IPS-18a (cell line): ENCODE measurements around the gene F5.
"Not testable (repeated sequence)": the region's sequence is repeated elsewhere in the genome, so short reads cannot be mapped to it uniquely, and the experiment has no call there.

Experiments
- H3K27ac ChIP-seq: one replicate; pipeline ENCODE4 v1.5.1; 2013; ENCODE audit warnings: low read length
- H3K27me3 ChIP-seq: one replicate; pipeline ENCODE4 v1.6.1; 2013; ENCODE audit warnings: mild to moderate bottlenecking, low read length; ENCODE audit not compliant: control insufficient read depth, insufficient read depth
- H3K36me3 ChIP-seq: one replicate; pipeline ENCODE4 v1.6.1; 2013; ENCODE audit warnings: low read depth, low read length; ENCODE audit not compliant: control insufficient read depth
- H3K4me1 ChIP-seq: one replicate; pipeline ENCODE4 v1.6.1; 2013; ENCODE audit warnings: low read depth, low read length; ENCODE audit not compliant: control insufficient read depth
- H3K4me3 ChIP-seq: one replicate; pipeline ENCODE4 v1.5.1; 2013; ENCODE audit warnings: low read length
- H3K9ac ChIP-seq: one replicate; pipeline ENCODE4 v1.6.1; 2013; ENCODE audit warnings: mild to moderate bottlenecking, low read length, moderate library complexity
- H3K9me3 ChIP-seq: one replicate; pipeline ENCODE4 v1.6.1; 2013; ENCODE audit warnings: low read depth, low read length; ENCODE audit not compliant: control insufficient read depth

The F5 gene

DNA sequence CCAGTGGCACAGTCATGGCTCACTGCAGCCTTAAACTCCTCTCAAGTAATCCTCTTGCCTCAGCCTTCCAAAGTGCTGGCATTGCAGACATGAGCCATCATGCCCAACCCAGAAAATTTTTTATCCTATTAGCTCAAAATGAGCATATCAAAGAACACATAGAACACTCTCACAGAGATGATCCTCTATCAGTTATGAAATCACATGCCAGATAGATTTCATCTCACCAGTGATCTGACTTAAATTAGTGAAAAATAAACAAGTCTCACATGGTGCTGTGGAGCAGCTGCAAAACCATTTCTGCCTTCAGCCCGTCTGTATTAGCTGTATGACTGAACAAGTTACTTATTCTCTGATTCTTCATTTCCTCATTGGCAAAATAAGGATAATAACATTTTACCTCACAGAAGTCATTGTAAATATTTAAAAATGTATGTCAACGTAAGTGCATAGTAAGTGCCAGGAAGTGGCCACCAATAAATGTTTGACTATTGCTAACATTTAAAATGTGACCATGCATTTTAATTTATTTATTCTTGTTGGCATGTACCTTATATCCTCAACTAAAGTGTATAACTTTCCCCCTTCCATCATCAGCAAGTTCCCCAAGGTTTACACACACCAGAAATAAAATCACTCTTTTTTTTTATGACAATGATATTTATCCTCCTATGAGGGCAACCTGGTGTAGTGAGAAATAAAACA, 71.6 kb downstream of the F5 start:
- H3K9me3 ChIP-seq: no peaks in the 10 kb centered on the region
- no peaks in the 10 kb centered on the region for H3K36me3 ChIP-seq
- no peak overlapping the region for H3K9ac ChIP-seq
- no peaks in the 10 kb centered on the region for H3K4me1 ChIP-seq
- H3K4me3 ChIP-seq: no peak overlapping the region
- H3K27me3 ChIP-seq: no peaks in the 10 kb centered on the region
- H3K27ac ChIP-seq: no peak overlapping the region

DNA sequence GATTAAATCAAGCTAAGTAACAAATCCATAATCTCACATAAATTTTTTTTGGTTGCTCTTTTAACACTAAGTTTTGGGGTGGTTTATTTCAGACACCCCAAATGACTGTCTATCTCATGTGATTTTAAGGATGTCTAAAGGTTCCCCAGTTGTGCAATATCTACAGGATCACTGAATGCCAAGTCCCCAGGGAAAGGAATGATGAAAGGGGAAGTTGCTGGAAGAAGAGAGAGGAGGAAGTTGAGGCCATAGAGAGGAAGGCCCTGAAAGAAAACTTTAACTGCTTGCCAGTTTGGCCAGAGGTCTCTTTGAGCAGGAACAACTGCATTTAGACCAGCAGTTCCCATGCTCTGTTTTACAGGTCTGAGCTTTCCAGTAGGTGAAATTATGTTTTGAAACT, 73.1 kb downstream of the F5 start:
- Histone ChIP-seq H3K36me3 (no peaks in the 10 kb centered on the region), H3K27me3 (no peaks in the 10 kb centered on the region), H3K9me3 (no peaks in the 10 kb centered on the region), H3K4me1 (no peaks in the 10 kb centered on the region), H3K4me3 (no peak overlapping the region), H3K27ac (no peak overlapping the region), H3K9ac (no peak overlapping the region)

DNA sequence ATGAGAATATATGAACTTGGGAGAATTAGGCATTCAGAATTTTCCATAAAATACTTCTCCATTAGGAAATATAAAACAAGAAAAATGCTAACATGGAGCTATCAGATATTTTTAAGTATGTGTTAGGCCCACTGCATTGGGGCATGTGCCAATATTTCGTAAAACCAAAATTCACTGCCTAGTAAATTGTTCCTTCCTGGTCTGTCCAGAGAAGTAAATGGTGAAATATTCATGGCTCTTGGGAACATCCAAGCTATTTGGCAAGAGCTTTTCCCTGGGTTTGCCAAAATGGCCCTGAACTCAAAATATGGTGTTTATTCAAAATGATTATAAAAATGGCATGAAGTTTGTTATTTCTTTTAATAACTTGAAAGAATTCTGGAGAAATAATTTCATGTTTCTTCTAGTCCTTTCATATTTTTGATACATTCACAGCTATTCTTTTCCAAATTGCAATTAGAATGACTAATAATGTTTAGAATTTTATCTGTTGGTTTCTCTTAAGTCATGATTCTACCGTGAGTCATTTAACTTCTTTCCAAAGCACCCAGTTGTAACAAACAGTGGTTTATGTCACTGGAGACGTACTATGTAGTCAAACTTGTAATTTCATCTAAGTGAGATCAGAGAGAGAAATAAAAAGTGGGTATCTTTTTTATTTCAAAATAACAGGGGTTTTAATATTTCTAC, 74.8 kb downstream of the F5 start:
- H3K9me3 ChIP-seq: no peaks in the 10 kb centered on the region
- no peaks in the 10 kb centered on the region for H3K4me1 ChIP-seq
- H3K4me3 ChIP-seq: no peak overlapping the region
- no peaks in the 10 kb centered on the region for H3K27me3 ChIP-seq
- no peaks in the 10 kb centered on the region for H3K36me3 ChIP-seq
- H3K27ac ChIP-seq: no peak overlapping the region
- no peak overlapping the region for H3K9ac ChIP-seq

DNA sequence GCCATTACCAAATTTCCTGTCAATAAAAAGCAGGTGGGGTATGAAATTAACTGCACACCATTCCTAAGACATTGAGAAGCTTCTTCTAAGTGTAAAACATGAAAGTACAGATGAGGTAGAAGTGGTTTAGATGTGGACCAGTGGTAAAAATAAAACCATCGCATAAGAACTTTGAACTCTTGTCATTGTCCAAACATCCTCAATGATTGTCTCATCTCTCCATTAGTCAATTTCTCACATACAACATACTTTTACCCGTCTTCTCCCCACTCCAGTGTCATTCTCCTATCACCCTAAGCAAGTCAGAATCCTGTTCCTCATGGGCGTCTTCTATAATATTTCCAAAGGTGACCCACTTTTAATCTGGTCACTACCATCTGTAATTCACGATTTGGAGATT, 76.2 kb downstream of the F5 start:
- no peak overlapping the region for H3K27ac ChIP-seq
- H3K4me1 ChIP-seq: no peaks in the 10 kb centered on the region
- H3K9me3 ChIP-seq: no peaks in the 10 kb centered on the region
- H3K9ac ChIP-seq: no peak overlapping the region
- no peaks in the 10 kb centered on the region for H3K27me3 ChIP-seq
- no peaks in the 10 kb centered on the region for H3K36me3 ChIP-seq
- no peak overlapping the region for H3K4me3 ChIP-seq

DNA sequence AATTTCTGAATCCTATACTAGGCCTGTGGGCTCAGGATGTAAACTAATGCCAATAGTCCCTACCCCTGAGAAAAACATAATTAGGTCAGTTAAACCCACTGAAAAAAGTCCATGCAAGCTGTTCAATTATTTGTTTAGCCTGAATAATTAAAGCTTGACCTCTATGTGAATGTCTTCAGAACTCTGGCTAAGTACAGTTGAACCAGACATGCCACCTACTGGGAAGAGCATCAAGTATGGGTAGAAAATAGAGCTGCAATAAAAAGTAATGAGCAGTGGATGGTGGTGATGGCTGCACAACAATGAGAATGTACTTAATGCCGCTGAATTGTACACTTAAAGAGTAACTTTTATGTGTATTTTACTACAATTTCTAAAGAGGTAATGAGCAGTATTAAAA, 76.9 kb downstream of the F5 start:
- H3K4me3 ChIP-seq: no peak overlapping the region
- H3K36me3 ChIP-seq: no peaks in the 10 kb centered on the region
- no peak overlapping the region for H3K27ac ChIP-seq
- no peak overlapping the region for H3K9ac ChIP-seq
- H3K9me3 ChIP-seq: no peaks in the 10 kb centered on the region
- H3K27me3 ChIP-seq: no peaks in the 10 kb centered on the region
- H3K4me1 ChIP-seq: no peaks in the 10 kb centered on the region

DNA sequence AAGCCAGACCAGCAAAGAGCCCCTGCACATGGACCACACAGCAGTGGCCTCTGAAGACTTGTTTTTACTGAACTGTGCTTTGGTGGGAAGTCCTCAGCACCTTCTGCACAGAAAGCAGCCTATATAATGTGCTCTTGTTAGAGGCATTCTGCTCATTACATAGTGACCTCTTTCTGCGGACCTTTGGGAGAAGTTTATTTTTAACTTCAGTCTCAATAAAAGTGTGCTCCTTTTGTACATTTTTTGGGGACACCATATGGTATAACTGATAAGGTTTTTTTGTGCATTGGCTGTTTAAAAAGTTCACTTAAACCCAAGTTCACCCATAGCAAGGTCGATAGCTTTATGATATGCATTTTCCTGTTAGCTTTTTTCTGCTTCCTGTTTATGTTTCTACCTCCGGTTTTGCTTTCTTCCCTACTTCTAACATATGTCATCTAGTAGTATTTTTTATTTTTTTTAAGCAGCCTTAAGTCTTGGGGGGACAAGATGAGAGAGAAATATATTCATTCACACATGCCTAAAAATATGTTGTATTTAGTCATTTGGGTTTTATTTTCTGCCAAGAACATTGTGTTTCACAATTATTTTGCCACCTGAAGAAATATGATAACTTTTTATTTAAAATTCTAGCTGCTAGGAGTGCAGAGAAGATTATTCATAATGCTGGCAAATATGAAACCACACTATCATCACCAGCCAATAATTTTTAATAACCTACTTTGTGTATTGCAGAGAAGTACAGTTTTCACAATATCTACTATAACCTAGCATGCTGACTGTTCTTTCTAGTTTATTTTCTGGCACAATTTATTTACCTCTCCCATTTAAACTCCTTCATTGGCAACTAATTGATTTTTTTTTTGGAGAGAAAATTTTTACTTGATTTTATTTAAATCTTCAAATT, 77.6 kb downstream of the F5 start:
- no peak overlapping the region for H3K9ac ChIP-seq
- H3K4me1 ChIP-seq: no peaks in the 10 kb centered on the region

DNA sequence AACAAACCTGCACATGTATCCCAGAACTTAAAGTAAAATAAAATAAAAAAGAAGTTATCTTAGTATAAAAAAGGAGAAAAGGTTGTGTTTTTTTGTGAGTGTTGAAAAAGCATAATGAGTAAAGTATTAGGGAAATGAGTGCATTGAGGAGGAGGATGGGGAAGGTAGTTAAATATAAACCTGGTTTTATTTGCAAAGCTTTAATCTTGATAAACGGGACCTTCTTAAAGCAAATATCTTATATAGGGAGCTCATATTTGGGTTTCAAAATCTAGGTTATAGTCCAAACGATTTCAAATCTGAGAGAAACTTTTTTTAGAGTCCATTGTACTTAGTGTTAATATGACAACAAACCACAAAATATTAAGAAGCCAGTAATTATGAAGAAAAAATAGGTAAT, 78.9 kb downstream of the F5 start:
- Histone ChIP-seq H3K27me3 (no peaks in the 10 kb centered on the region), H3K4me3 (no peak overlapping the region), H3K9ac (no peak overlapping the region), H3K36me3 (no peaks in the 10 kb centered on the region), H3K9me3 (no peaks in the 10 kb centered on the region), H3K27ac (no peak overlapping the region), H3K4me1 (no peaks in the 10 kb centered on the region)

More for the DNA sequence above, 77.6 kb downstream of the F5 start:
- Histone ChIP-seq H3K36me3 (no peaks in the 10 kb centered on the region), H3K4me3 (no peak overlapping the region), H3K27ac (no peak overlapping the region), H3K27me3 (no peaks in the 10 kb centered on the region), H3K9me3 (no peaks in the 10 kb centered on the region)

DNA sequence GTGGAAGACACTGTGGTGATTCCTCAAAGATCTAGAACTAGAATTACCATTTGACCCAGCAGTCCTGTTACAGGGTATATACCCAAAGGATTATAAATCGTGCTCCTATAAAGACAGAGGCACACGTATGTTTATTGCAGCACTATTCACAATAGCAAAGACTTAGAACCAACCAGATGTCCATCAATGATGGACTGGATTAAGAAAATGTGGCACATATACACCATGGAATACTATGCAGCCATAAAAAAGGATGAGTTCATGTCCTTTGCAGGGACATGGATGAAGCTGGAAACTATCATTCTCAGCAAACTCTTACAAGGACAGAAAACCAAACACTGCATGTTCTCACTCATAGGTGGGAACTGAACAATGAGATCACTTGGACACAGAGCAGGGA, 82.7 kb downstream of the F5 start:
- not testable (repeated sequence) for H3K27me3 ChIP-seq, H3K9me3 ChIP-seq, H3K4me1 ChIP-seq, H3K36me3 ChIP-seq, H3K9ac ChIP-seq, H3K4me3 ChIP-seq, H3K27ac ChIP-seq

DNA sequence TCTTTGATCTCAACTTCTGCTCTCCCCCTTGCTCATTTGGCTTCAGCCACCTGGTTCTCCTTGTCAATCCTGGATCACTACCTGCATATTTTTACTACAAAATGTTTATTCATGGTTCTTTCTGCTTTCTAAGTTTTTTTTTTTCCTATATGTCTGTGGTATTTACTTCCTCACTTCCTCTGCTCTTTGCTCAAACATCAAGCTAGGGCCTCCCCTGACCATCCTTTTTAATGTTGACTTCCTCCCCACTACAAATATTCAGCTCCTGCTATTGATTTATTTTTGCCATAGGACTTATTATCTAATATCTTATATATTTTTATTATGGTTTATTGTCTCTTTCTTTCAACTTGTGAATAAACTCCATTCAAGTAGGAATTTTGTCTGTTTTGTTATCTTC, 86.5 kb downstream of the F5 start:
- Histone ChIP-seq H3K27me3 (no peaks in the 10 kb centered on the region), H3K36me3 (no peaks in the 10 kb centered on the region), H3K27ac (no peak overlapping the region), H3K9me3 (no peaks in the 10 kb centered on the region), H3K4me3 (no peak overlapping the region), H3K9ac (no peak overlapping the region), H3K4me1 (no peaks in the 10 kb centered on the region)

DNA sequence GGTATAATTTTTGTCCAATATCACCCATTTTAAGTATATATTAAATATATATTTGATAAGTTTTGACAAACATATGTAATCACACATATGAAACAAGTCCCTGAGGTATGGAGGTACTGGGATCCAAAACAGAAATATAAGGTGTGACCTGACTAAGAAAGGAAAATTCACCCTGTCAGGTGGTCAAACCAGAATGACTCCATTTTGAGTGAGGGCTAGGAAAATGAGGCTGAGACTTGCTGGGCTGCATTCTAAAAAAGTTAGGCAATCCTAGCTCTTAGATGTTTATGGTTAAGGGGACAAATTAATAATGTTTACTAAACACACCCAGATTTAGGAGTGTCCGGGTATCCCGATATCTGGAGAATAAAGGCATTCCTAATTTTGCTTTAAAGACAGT, 89.0 kb downstream of the F5 start:
- Histone ChIP-seq H3K27ac (no peak overlapping the region), H3K27me3 (no peaks in the 10 kb centered on the region), H3K9me3 (no peaks in the 10 kb centered on the region), H3K4me3 (no peak overlapping the region), H3K36me3 (no peaks in the 10 kb centered on the region), H3K9ac (no peak overlapping the region), H3K4me1 (no peaks in the 10 kb centered on the region)

DNA sequence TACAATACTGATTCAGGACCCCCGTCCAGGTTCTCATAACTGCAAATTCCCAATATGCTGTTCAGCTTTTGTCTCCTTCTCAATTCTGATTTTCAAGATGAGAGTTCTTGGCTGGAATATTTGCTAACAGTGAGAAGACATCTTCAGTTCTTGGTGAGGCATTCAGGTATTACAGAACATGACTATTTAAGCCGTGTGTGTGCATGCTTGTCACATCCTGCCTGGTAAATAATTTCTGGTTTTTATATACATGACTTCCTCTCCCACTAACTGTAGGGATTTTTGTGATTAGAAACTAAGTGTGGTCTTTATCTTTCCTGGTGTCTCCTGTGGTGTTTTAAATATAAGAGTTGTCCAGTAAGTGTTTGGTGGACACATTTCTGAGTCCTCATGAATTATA, 90.4 kb downstream of the F5 start:
- H3K27ac ChIP-seq: no peak overlapping the region
- H3K4me3 ChIP-seq: no peak overlapping the region
- H3K27me3 ChIP-seq: no peaks in the 10 kb centered on the region
- no peaks in the 10 kb centered on the region for H3K36me3 ChIP-seq
- H3K9ac ChIP-seq: no peak overlapping the region
- no peaks in the 10 kb centered on the region for H3K4me1 ChIP-seq
- H3K9me3 ChIP-seq: no peaks in the 10 kb centered on the region
